GM18907 (cell line): ENCODE data around the gene CPNE5.

Experiments
- ATAC-seq: cut with Tn5 transposase; IDR thresholded peaks from one replicate; pipeline ENCODE4 v1.9.1; 2021; ENCODE audit warnings: mild to moderate bottlenecking, moderate library complexity; ENCODE audit not compliant: unreplicated experiment

The CPNE5 gene

GRCh38 chr6:36793913-36794712 lies 45.1 kb downstream of the CPNE5 start:
- no peak for ATAC-seq

GRCh38 chr6:36793296-36793912 lies 45.8 kb downstream of the CPNE5 start:
- ATAC-seq: no peak

GRCh38 chr6:36791521-36792135 lies 47.6 kb downstream of the CPNE5 start:
- no peak for ATAC-seq

- no peak for ATAC-seq
Observed at GRCh38 chr6:36791085-36791484, 48.2 kb downstream of the CPNE5 start.

GRCh38 chr6:36788768-36789167 lies 50.5 kb downstream of the CPNE5 start:
- ATAC-seq: no peak

GRCh38 chr6:36788186-36788585 lies 51.1 kb downstream of the CPNE5 start:
- no peak for ATAC-seq

GRCh38 chr6:36787210-36787609 lies 52.0 kb downstream of the CPNE5 start:
- no peak for ATAC-seq

GRCh38 chr6:36786055-36786675 lies 53.1 kb downstream of the CPNE5 start:
- no peak for ATAC-seq

- ATAC-seq: no peak
Observed at GRCh38 chr6:36784376-36784636, 54.9 kb downstream of the CPNE5 start.

- no peak for ATAC-seq
Observed at GRCh38 chr6:36783603-36784375, 55.5 kb downstream of the CPNE5 start.

GRCh38 chr6:36781669-36782068 lies 57.6 kb downstream of the CPNE5 start:
- ATAC-seq: peak; percentile 62

- ATAC-seq: no peak
Observed at GRCh38 chr6:36780442-36781177, 58.6 kb downstream of the CPNE5 start.

GRCh38 chr6:36779227-36779626 lies 60.0 kb downstream of the CPNE5 start:
- ATAC-seq: no peak

- ATAC-seq: no peak
Observed at GRCh38 chr6:36777801-36778200, 61.4 kb downstream of the CPNE5 start.

- ATAC-seq: no peak
Observed at GRCh38 chr6:36776167-36776566, 63.1 kb downstream of the CPNE5 start.

GRCh38 chr6:36774331-36774730 lies 64.9 kb downstream of the CPNE5 start:
- ATAC-seq: no peak

GRCh38 chr6:36772397-36772796 lies 66.8 kb downstream of the CPNE5 start:
- no peak for ATAC-seq

GRCh38 chr6:36771145-36771544 lies 68.1 kb downstream of the CPNE5 start:
- no peak for ATAC-seq

- no peak for ATAC-seq
Observed at GRCh38 chr6:36769676-36770499, 69.4 kb downstream of the CPNE5 start.
